ENCODE results near the gene FBXW5. TPM values are rescaled to one million over a fixed set of nuclear protein-coding genes. Genes with fewer than 3 reads are reported as not detected.

Gene FBXW5
- total RNA-seq, 1 donor from 2014 or later = 91.2 TPM

DNA sequence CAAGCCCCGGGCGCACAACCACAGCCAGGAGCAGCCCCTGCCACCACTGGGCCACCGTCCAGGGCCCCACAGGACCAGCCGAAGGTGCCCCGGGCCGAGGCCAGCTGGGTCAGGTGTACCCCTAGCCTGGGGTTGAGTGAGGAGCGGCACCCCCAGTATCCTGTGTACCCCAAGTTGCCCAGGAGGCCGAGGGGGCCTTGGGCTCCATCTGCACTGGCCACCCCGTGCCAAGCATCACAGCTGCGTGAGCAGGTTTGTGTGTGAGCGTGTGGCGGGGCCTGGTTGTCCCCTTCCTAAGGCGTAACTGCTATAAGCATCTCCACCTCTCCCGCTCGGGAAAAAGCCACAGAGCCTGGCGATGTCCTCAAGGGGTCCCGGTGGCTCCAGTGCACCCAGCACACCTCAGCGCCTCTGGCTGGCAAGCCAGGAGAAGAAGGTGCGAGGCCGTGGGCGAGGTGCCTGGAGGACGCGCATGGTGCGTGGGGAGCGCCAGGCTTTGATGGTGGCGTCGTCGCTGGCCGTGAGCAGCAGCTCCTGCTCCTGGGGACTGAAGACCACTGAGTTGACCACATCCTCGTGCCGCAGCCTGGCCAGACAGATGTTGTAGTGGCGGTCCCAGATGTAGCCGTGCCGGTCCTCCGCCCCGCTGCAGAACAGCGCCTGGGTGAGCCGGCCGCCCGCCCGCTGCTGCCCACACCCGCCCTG is 3.9 kb downstream of the FBXW5 start:
- Histone ChIP-seq H3K36me3 (peaks cover 38% of the 10 kb centered on the region), H3K27ac (no peak overlapping the region), H3K4me3 (no peak overlapping the region), H3K4me1 (peaks cover 7% of the 10 kb centered on the region), H3K9me3 (no peaks in the 10 kb centered on the region), H3K27me3 (no peaks in the 10 kb centered on the region)
- TF ChIP-seq, protein P1, sequence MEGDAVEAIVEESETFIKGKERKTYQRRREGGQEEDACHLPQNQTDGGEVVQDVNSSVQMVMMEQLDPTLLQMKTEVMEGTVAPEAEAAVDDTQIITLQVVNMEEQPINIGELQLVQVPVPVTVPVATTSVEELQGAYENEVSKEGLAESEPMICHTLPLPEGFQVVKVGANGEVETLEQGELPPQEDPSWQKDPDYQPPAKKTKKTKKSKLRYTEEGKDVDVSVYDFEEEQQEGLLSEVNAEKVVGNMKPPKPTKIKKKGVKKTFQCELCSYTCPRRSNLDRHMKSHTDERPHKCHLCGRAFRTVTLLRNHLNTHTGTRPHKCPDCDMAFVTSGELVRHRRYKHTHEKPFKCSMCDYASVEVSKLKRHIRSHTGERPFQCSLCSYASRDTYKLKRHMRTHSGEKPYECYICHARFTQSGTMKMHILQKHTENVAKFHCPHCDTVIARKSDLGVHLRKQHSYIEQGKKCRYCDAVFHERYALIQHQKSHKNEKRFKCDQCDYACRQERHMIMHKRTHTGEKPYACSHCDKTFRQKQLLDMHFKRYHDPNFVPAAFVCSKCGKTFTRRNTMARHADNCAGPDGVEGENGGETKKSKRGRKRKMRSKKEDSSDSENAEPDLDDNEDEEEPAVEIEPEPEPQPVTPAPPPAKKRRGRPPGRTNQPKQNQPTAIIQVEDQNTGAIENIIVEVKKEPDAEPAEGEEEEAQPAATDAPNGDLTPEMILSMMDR (IDR thresholded peaks at IDR 0.05) = no peak
- DNase-seq (no peak), ATAC-seq (no peak)
- intact Hi-C loops (cut with DNase I) = loop anchor here (10.0 kb wide), 1 partner anchor 94 kb away; the partner anchor contains the start of gene FUT7

DNA sequence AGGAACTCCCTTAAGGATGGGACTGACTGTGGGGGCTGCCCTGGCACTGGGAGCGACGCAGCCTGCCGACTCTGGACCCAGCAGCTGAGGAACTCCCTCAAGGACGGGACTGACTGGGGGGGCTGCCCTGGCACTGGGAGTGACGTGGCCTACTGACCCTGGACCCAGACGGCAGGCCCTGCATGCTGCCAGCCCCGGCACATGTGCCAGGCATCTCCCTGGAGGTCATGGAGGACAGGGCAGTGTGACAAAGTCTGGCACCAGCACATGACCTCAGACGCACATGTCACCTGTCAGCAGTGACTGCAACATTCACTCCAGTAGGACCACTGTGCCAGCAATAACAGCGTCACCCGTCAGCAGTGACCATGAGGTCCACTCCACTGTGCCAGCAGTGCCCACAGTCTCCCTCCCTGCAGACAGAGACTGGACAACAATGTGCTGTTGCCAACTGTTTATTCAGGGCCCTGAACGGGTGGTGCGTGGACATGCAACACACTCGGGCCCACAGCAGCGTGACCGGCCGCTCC is 4.5 kb downstream of the FBXW5 start:
- H3K4me3 ChIP-seq = no peak overlapping the region
- ATAC-seq (no peak), DNase-seq (peak; percentile 60)
- peaks cover 38% of the 10 kb centered on the region for H3K36me3 ChIP-seq
- intact Hi-C loops (cut with DNase I) = loop anchor here (10.0 kb wide), 1 partner anchor 95 kb away; the partner anchor contains the start of gene FUT7
- peaks cover 7% of the 10 kb centered on the region for H3K4me1 ChIP-seq
- no peak overlapping the region for H3K27ac ChIP-seq
- TF ChIP-seq, protein P1 (IDR thresholded peaks at IDR 0.05) = no peak
- no peaks in the 10 kb centered on the region for H3K27me3 ChIP-seq
- no peaks in the 10 kb centered on the region for H3K9me3 ChIP-seq

- H3K9me3 ChIP-seq = no peaks in the 10 kb centered on the region
- ATAC-seq = no peak
- peaks cover 7% of the 10 kb centered on the region for H3K4me1 ChIP-seq
- TF ChIP-seq, protein P1 (IDR thresholded peaks at IDR 0.05) = no peak
- peaks cover 38% of the 10 kb centered on the region for H3K36me3 ChIP-seq
- peak; percentile 54 for DNase-seq
- no peaks in the 10 kb centered on the region for H3K27me3 ChIP-seq
- intact Hi-C loops (cut with DNase I) = no loop called here
- H3K4me3 ChIP-seq = no peak overlapping the region
- H3K27ac ChIP-seq = no peak overlapping the region
Observed at GRCh38 chr9:136939431-136939995, 5.0 kb downstream of the FBXW5 start.

GRCh38 chr9:136937186-136938001 is 7.1 kb downstream of the FBXW5 start:
- H3K4me3 ChIP-seq = no peak overlapping the region
- H3K27ac ChIP-seq = no peak overlapping the region
- no peaks in the 10 kb centered on the region for H3K4me1 ChIP-seq
- H3K27me3 ChIP-seq = no peaks in the 10 kb centered on the region
- H3K9me3 ChIP-seq = no peaks in the 10 kb centered on the region
- DNase-seq (peak; percentile 48), ATAC-seq (no peak)
- TF ChIP-seq, protein P1 (IDR thresholded peaks at IDR 0.05) = no peak
- H3K36me3 ChIP-seq = peaks cover 31% of the 10 kb centered on the region
- intact Hi-C loops (cut with DNase I) = no loop called here

- H3K36me3 ChIP-seq = peaks cover 24% of the 10 kb centered on the region
- TF ChIP-seq, protein P1 (IDR thresholded peaks at IDR 0.05) = no peak
- ATAC-seq (no peak), DNase-seq (no peak)
- no peaks in the 10 kb centered on the region for H3K27me3 ChIP-seq
- H3K4me1 ChIP-seq = no peaks in the 10 kb centered on the region
- no peak overlapping the region for H3K27ac ChIP-seq
- intact Hi-C loops (cut with DNase I) = no loop called here
- no peaks in the 10 kb centered on the region for H3K9me3 ChIP-seq
- H3K4me3 ChIP-seq = no peak overlapping the region
Observed at GRCh38 chr9:136936645-136937170, 7.8 kb downstream of the FBXW5 start.
